AG09319 (cell line): ENCODE measurements around the gene NUP133.

Source experiments
- DNase-seq: peaks from one replicate; pipeline ENCODE4 v3.0.0-alpha.2; 2010; ENCODE audit warnings: low read depth; ENCODE audit errors: extremely low read depth
- CTCF ChIP-seq: IDR thresholded peaks from 2 replicates; pipeline ENCODE4 v1.5.1; 2011; ENCODE audit warnings: low read depth, mild to moderate bottlenecking, inconsistent platforms, low read length, moderate library complexity

NUP133 gene

GRCh38 chr1:229452956-229453801 lies 55.0 kb downstream of the NUP133 start:
- TF ChIP-seq CTCF: peak; percentile 60
- no peak for DNase-seq

- TF ChIP-seq CTCF: no peak
- no peak for DNase-seq
Observed at GRCh38 chr1:229448845-229449244, 59.3 kb downstream of the NUP133 start.

GRCh38 chr1:229448354-229448753 lies 59.8 kb downstream of the NUP133 start:
- TF ChIP-seq CTCF: no peak
- no peak for DNase-seq

GRCh38 chr1:229447809-229448252 lies 60.3 kb downstream of the NUP133 start:
- no peak for DNase-seq

GRCh38 chr1:229445828-229446227 lies 62.3 kb downstream of the NUP133 start:
- no peak for DNase-seq
- no peak for TF ChIP-seq CTCF

More at GRCh38 chr1:229447809-229448252, 60.3 kb downstream of the NUP133 start:
- TF ChIP-seq CTCF: no peak

- no peak for TF ChIP-seq CTCF
- peak; percentile 30 for DNase-seq
Observed at GRCh38 chr1:229440851-229441537, 67.1 kb downstream of the NUP133 start.

GRCh38 chr1:229438021-229438420 lies 70.1 kb downstream of the NUP133 start:
- DNase-seq: no peak
- TF ChIP-seq CTCF: no peak
